ENCODE measurements around the gene NPSR1.
"Not testable (repeated sequence)": the region's sequence is repeated elsewhere in the genome, so short reads cannot be mapped to it uniquely, and the experiment has no call there.

The NPSR1 gene

DNA sequence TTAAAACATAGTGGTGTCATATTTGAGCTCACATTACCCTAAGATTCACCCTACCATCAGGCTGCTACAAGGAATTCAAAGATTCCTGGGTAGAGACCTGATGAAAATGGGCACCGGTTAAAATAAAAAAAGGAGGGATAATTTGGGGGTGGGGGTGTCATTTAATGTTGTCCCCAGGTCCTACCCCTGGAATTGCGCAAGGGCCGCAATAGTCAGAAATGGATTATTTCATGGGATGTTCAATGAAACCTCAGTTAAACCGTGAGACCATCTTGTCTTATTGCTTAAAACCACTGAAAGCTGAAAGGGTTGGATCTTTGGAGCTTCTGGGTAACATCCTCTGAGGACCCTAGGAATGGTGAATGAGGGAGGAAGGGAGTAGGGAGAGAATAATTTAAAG, 216.3 kb downstream of the NPSR1 start:
- DNase-seq (ENCODE audit: low spot score), result not testable (repeated sequence)

- no peak for DNase-seq (ENCODE audit: low spot score)
These were observed 217.5 kb downstream of the NPSR1 start for GRCh38 chr7:34875481-34875880.

DNA sequence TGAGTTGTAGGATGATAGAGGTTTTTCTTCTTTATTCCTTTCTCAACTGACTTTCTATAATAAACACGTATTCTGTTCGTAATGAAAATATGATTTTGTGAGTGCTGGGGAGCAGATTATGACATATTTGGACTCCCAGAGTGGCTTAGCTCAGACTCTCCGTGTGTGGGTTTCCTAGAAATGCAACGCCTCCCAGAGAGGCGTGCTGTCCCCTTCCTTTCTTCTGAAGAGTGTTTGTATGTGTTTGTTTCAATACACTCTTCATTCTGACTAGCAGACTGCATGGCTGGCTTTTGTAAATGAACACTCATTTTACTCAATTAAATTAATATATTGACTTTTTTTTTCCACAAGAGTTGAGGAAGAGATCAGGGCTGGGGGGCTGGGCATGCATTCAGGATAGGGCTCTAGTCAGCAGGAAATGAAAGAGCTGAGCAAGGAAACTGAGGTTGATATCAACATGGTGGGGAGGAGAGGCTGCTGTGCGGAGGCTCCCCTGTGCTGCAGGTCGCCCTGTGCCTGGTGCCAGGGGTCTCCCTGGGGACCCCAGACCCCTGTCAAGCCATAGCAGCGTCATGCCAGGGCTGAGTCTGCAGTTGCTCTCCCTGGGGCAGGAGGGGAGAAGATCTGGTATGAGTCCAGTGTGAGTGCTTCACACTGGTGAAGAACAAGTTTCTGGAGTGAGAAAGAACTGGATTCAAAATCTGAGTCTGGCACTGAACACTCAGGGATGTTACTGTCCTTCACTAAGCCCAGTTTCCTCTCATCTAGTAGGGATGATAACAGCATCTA, 221.1 kb downstream of the NPSR1 start:
- not testable (repeated sequence) for DNase-seq (ENCODE audit: low spot score)

DNA sequence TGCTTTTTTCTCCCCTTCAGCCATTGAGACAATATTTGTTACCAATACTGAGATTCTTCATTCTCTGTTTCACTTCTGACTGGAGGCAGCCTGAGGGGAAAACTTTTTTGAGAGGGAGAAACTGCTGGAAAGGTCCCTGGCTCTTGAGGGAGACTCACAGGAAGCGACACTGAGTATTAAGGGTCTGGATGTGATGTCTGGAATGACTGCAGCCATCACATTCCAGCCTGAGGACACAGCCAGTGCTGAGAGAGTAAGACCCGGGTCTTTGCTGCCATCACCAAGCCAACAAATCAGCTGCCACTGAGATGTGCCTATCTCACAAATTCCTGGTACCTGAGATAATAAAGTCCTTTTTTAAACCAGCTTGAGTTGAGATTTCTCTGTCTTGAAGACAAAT, 221.9 kb downstream of the NPSR1 start:
- no peak for DNase-seq (ENCODE audit: low spot score)

DNA sequence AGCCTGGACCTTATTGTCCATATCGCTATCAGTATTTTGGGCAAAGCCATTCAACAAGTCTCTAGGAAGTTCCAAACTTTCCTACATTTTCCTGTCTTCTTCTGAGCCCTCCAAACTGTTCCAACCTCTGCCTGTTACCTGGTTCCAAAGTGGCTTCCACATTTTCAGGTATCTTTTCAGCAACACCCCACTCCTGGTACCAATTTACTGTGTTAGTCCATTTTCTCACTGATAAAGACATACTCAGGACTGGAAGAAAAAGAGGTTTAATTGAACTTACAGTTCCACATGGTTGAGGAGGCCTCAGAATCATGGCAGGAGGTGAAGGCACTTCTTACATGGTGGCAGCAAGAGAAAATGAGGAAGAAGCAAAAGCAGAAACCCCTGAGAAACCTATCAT, 225.8 kb downstream of the NPSR1 start:
- DNase-seq (ENCODE audit: low spot score), result not testable (repeated sequence)

DNA sequence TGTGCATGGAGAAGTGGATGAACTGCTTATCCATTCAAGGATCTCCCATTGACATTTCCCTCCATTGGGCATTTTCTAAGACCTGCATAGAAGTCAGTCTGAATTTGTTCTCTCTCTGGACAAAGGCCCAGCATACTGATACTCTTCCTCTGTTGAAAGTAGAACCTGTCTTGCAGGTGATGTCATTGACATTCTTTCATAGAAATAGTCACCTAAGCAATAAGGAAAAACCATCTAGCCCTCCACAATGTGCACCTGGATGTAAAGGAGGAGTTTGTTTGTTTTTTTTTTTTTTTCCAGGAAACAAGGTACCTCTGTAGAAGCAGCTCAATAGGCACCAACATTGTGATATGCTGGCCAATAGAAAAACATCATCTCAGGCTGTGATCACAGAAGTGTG, 228.8 kb downstream of the NPSR1 start:
- no peak for DNase-seq (ENCODE audit: low spot score)

- DNase-seq (ENCODE audit: low spot score), result no peak
These were observed 231.9 kb downstream of the NPSR1 start for GRCh38 chr7:34889951-34890350.

DNA sequence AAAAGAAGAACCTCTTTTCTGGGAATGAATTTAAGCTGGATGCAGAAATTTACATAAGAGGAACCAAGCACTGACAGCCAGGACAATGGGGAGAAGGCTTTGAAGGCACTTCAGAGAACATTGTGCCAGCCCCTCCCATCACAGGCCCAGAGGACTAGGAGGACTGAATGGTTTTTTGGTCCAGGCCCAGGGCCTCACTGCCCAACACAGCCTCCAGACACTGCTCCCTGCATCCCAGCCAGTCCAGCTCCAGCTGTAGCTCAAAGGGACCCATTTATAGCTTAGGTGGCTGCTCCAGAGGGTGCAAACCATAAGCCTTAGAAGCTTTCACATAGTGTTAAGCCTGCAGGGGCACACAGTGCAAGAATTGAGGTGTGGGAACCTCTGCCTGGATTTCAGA, 237.2 kb downstream of the NPSR1 start:
- no peak for DNase-seq (ENCODE audit: low spot score)
